IPS-20b (cell line): Measurements from ENCODE around the gene JAKMIP1.

Source experiments
- H3K27ac ChIP-seq: one replicate; pipeline ENCODE4 v1.5.1; 2013; ENCODE audit warnings: low read length
- H3K27me3 ChIP-seq: 2 replicates; pipeline ENCODE4 v1.6.1; 2013; ENCODE audit warnings: mild to moderate bottlenecking, low read length, inconsistent platforms; ENCODE audit not compliant: insufficient read depth
- H3K36me3 ChIP-seq: 2 replicates; pipeline ENCODE4 v1.6.1; 2013; ENCODE audit warnings: low read depth, mild to moderate bottlenecking, inconsistent platforms, low read length, moderate library complexity; ENCODE audit not compliant: insufficient read depth
- H3K4me1 ChIP-seq: 2 replicates; pipeline ENCODE4 v1.6.1; 2013; ENCODE audit warnings: mild to moderate bottlenecking, control low read depth, inconsistent platforms, low read length, moderate library complexity; ENCODE audit not compliant: insufficient read depth
- H3K4me3 ChIP-seq: 2 replicates; pipeline ENCODE4 v1.5.1; 2013; ENCODE audit warnings: mild to moderate bottlenecking, low read length, inconsistent platforms
- H3K9ac ChIP-seq: 2 replicates; pipeline ENCODE4 v1.6.1; 2013; ENCODE audit warnings: low read depth, mild to moderate bottlenecking, inconsistent platforms, low read length, moderate library complexity
- H3K9me3 ChIP-seq: 2 replicates; pipeline ENCODE4 v1.6.1; 2013; ENCODE audit warnings: mild to moderate bottlenecking, low read depth, low read length, inconsistent platforms; ENCODE audit not compliant: insufficient read depth

Gene JAKMIP1

GRCh38 chr4:6074758-6075157, 125.6 kb downstream of the JAKMIP1 start:
- H3K4me3 ChIP-seq, result no peak overlapping the region
- H3K9me3 ChIP-seq, result no peaks in the 10 kb centered on the region
- H3K36me3 ChIP-seq, result no peaks in the 10 kb centered on the region; the same call in 1 of the 2 replicates
- peaks cover 12% of the 10 kb centered on the region; the same call in 1 of the 2 replicates for H3K4me1 ChIP-seq
- no peaks in the 10 kb centered on the region for H3K27me3 ChIP-seq
- no peak overlapping the region for H3K9ac ChIP-seq
- no peak overlapping the region for H3K27ac ChIP-seq

- H3K27ac ChIP-seq, result peak overlapping the region; percentile 57
- H3K36me3 ChIP-seq, result no peaks in the 10 kb centered on the region
- H3K4me3 ChIP-seq, result no peak overlapping the region
- H3K9ac ChIP-seq, result peak overlapping the region; percentile 57; the same call in 1 of the 2 replicates
- H3K9me3 ChIP-seq, result no peaks in the 10 kb centered on the region
- no peaks in the 10 kb centered on the region for H3K27me3 ChIP-seq
- H3K4me1 ChIP-seq, result peaks cover 12% of the 10 kb centered on the region; the same call in 1 of the 2 replicates
Observed at GRCh38 chr4:6071959-6072720, 128.2 kb downstream of the JAKMIP1 start.

- Histone ChIP-seq H3K9me3 (no peaks in the 10 kb centered on the region), H3K9ac (peak overlapping the region; percentile 57; the same call in 1 of the 2 replicates), H3K36me3 (no peaks in the 10 kb centered on the region), H3K4me1 (peaks cover 12% of the 10 kb centered on the region; the same call in 1 of the 2 replicates), H3K27me3 (no peaks in the 10 kb centered on the region), H3K4me3 (no peak overlapping the region), H3K27ac (peak overlapping the region; percentile 57)
Observed at GRCh38 chr4:6071191-6071958, 129.0 kb downstream of the JAKMIP1 start.

- Histone ChIP-seq H3K27ac (no peak overlapping the region), H3K36me3 (no peaks in the 10 kb centered on the region), H3K9ac (no peak overlapping the region), H3K4me3 (no peak overlapping the region), H3K9me3 (no peaks in the 10 kb centered on the region), H3K4me1 (peaks cover 12% of the 10 kb centered on the region; the same call in 1 of the 2 replicates), H3K27me3 (no peaks in the 10 kb centered on the region)
Observed at GRCh38 chr4:6069845-6070709, 130.3 kb downstream of the JAKMIP1 start.

- peaks cover 12% of the 10 kb centered on the region; the same call in 1 of the 2 replicates for H3K4me1 ChIP-seq
- no peak overlapping the region for H3K4me3 ChIP-seq
- no peak overlapping the region for H3K27ac ChIP-seq
- H3K27me3 ChIP-seq, result no peaks in the 10 kb centered on the region
- H3K36me3 ChIP-seq, result no peaks in the 10 kb centered on the region
- no peak overlapping the region for H3K9ac ChIP-seq
- no peaks in the 10 kb centered on the region for H3K9me3 ChIP-seq
Observed at GRCh38 chr4:6068986-6069385, 131.4 kb downstream of the JAKMIP1 start.

- Histone ChIP-seq H3K9ac (no peak overlapping the region), H3K36me3 (no peaks in the 10 kb centered on the region), H3K4me1 (no peaks in the 10 kb centered on the region), H3K27me3 (no peaks in the 10 kb centered on the region), H3K27ac (no peak overlapping the region), H3K9me3 (no peaks in the 10 kb centered on the region), H3K4me3 (no peak overlapping the region)
Observed at GRCh38 chr4:6065934-6066590, 134.3 kb downstream of the JAKMIP1 start.

GRCh38 chr4:6065166-6065565, 135.2 kb downstream of the JAKMIP1 start:
- no peaks in the 10 kb centered on the region for H3K27me3 ChIP-seq
- no peak overlapping the region for H3K27ac ChIP-seq
- no peak overlapping the region for H3K4me3 ChIP-seq
- no peaks in the 10 kb centered on the region for H3K4me1 ChIP-seq
- peaks cover 2% of the 10 kb centered on the region; the same call in 1 of the 2 replicates for H3K9me3 ChIP-seq
- peaks cover 3% of the 10 kb centered on the region; the same call in 1 of the 2 replicates for H3K36me3 ChIP-seq
- H3K9ac ChIP-seq, result no peak overlapping the region

- no peak overlapping the region for H3K4me3 ChIP-seq
- H3K27me3 ChIP-seq, result no peaks in the 10 kb centered on the region
- H3K4me1 ChIP-seq, result no peaks in the 10 kb centered on the region
- peaks cover 11% of the 10 kb centered on the region; the same call in 1 of the 2 replicates for H3K36me3 ChIP-seq
- no peak overlapping the region for H3K9ac ChIP-seq
- no peak overlapping the region for H3K27ac ChIP-seq
- peaks cover 10% of the 10 kb centered on the region; the same call in 1 of the 2 replicates for H3K9me3 ChIP-seq
Observed at GRCh38 chr4:6064383-6064782, 136.0 kb downstream of the JAKMIP1 start.

GRCh38 chr4:6063684-6064083, 136.7 kb downstream of the JAKMIP1 start:
- peaks cover 12% of the 10 kb centered on the region; the same call in 1 of the 2 replicates for H3K36me3 ChIP-seq
- H3K4me3 ChIP-seq, result no peak overlapping the region
- no peaks in the 10 kb centered on the region for H3K4me1 ChIP-seq
- H3K9ac ChIP-seq, result no peak overlapping the region
- H3K27ac ChIP-seq, result no peak overlapping the region
- no peaks in the 10 kb centered on the region for H3K27me3 ChIP-seq
- H3K9me3 ChIP-seq, result peaks cover 16% of the 10 kb centered on the region

- no peak overlapping the region for H3K9ac ChIP-seq
- H3K4me1 ChIP-seq, result no peaks in the 10 kb centered on the region
- H3K36me3 ChIP-seq, result peaks cover 12% of the 10 kb centered on the region; the same call in 1 of the 2 replicates
- H3K9me3 ChIP-seq, result peaks cover 32% of the 10 kb centered on the region
- no peak overlapping the region for H3K4me3 ChIP-seq
- H3K27ac ChIP-seq, result no peak overlapping the region
- no peaks in the 10 kb centered on the region for H3K27me3 ChIP-seq
Observed at GRCh38 chr4:6062133-6062532, 138.2 kb downstream of the JAKMIP1 start.
